ENCODE data around the gene KAZN.

GRCh38 chr1:15029786-15030185, 431.3 kb downstream of the KAZN start:
- no peak for TF ChIP-seq CTCF (IDR thresholded peaks at IDR 0.05; ENCODE audit: low read length)
- TF ChIP-seq EZH2 (IDR thresholded peaks at IDR 0.05; ENCODE audit: borderline replicate concordance, low read length), result no peak
